Measurements from ENCODE around the gene SEMA4G. TPM values are rescaled to one million over a fixed set of nuclear protein-coding genes. Genes with fewer than 3 reads are reported as not detected.

Gene SEMA4G
- total RNA-seq = 1 to 10 TPM; 3.4 to 4.0 TPM

GRCh38 chr10:100969187-100970075, at the start of gene SEMA4G:
Gene SEMA4G, plus strand, starts transcription at chr10:100969504. Its CDS starts 3,409 bp downstream, at chr10:100972913.
- TF ChIP-seq CTCF (IDR thresholded peaks at IDR 0.05) = peak; percentile 59 to 79
- no peak within 1 kb of the TSS for H3K27ac ChIP-seq
- DNase-seq (ENCODE audit: low spot score) = peak; percentile 57

GRCh38 chr10:100923580-100923979, 45.7 kb upstream of the SEMA4G start:
- Histone ChIP-seq H3K4me3 (no peak overlapping the region), H3K27ac (no peak overlapping the region), H3K9me3 (no peaks in the 10 kb centered on the region), H3K27me3 (no peaks in the 10 kb centered on the region), H3K4me1 (no peaks in the 10 kb centered on the region), H3K36me3 (peaks cover 35% of the 10 kb centered on the region)
- DNase-seq (ENCODE audit: low spot score) = no peak
- no peak for TF ChIP-seq CTCF (IDR thresholded peaks at IDR 0.05)

More at GRCh38 chr10:100969187-100970075, at the start of gene SEMA4G:
- H3K27me3 ChIP-seq = no peaks in the 10 kb centered on the region
- H3K36me3 ChIP-seq = no peaks in the 10 kb centered on the region
- H3K9me3 ChIP-seq = no peaks in the 10 kb centered on the region
- H3K4me3 ChIP-seq = peak within 1 kb of the TSS; percentile 45 to 62
- H3K4me1 ChIP-seq = peaks cover 0 to 15% of the 10 kb centered on the region in 2 donors

- Histone ChIP-seq H3K36me3 (peaks cover 55% of the 10 kb centered on the region), H3K27ac (no peak overlapping the region), H3K27me3 (no peaks in the 10 kb centered on the region), H3K4me3 (no peak overlapping the region), H3K9me3 (no peaks in the 10 kb centered on the region), H3K4me1 (peaks cover 0 to 16% of the 10 kb centered on the region in 2 donors)
- no peak for TF ChIP-seq CTCF (IDR thresholded peaks at IDR 0.05)
- no peak for DNase-seq (ENCODE audit: low spot score)
These were observed 42.0 kb upstream of the SEMA4G start for GRCh38 chr10:100927266-100927665.

- Histone ChIP-seq H3K9me3 (no peaks in the 10 kb centered on the region), H3K36me3 (peaks cover 60% of the 10 kb centered on the region), H3K4me1 (peaks cover 0 to 16% of the 10 kb centered on the region in 2 donors), H3K4me3 (no peak overlapping the region), H3K27me3 (no peaks in the 10 kb centered on the region), H3K27ac (peak overlapping the region in 1 of 2 donors; percentile 41)
- no peak for TF ChIP-seq CTCF (IDR thresholded peaks at IDR 0.05)
- no peak for DNase-seq (ENCODE audit: low spot score)
These were observed 41.3 kb upstream of the SEMA4G start for GRCh38 chr10:100928039-100928438.

- H3K9me3 ChIP-seq = no peaks in the 10 kb centered on the region
- peaks cover 67% of the 10 kb centered on the region for H3K36me3 ChIP-seq
- no peak for DNase-seq (ENCODE audit: low spot score)
- no peak for TF ChIP-seq CTCF (IDR thresholded peaks at IDR 0.05)
- no peak overlapping the region for H3K4me3 ChIP-seq
- H3K27ac ChIP-seq = peak overlapping the region in 1 of 2 donors; percentile 4
- peaks cover 0 to 16% of the 10 kb centered on the region in 2 donors for H3K4me1 ChIP-seq
- H3K27me3 ChIP-seq = no peaks in the 10 kb centered on the region
These were observed 38.9 kb upstream of the SEMA4G start for GRCh38 chr10:100930368-100930767.
